Measurements from ENCODE around the gene NONO. TPM values are rescaled to one million over a fixed set of nuclear protein-coding genes. Genes with fewer than 3 reads are reported as not detected.
A peak's percentile ranks its signal among the peaks of the same experiment; 100 is the strongest.

Gene NONO
- total and polyA plus RNA-seq, 2 of the 4 experiments (the other 2 are of a cell fraction), result 199 to 609 TPM

GRCh38 chrX:71256856-71257255 is 26.6 kb upstream of the NONO start:
- no CpG with 5 or more reads among the region's 4 CpGs for WGBS, 2 experiments (ENCODE audit: extremely low coverage in 2 of 2, insufficient read length in 1 of 2)
- Histone ChIP-seq H2BK20ac (ENCODE audit: low read depth, low read length) (no peak overlapping the region), H3K4ac (ENCODE audit: low read depth, low read length) (no peak overlapping the region), H3K9me3 (ENCODE audit: control insufficient read depth, insufficient read depth, low read length) (no peaks in the 10 kb centered on the region), H2BK5ac (ENCODE audit: low read depth, low read length, poor library complexity, severe bottlenecking) (peak overlapping the region; percentile 23), H2AK9ac (replicated peaks; ENCODE audit: low read depth, low read length, poor library complexity) (no peak overlapping the region), H3K18ac (ENCODE audit: low read depth, low read length) (no peak overlapping the region), H3K27me3 (ENCODE audit: control insufficient read depth, insufficient read depth, low read length) (no peaks in the 10 kb centered on the region), H2BK120ac (ENCODE audit: low read depth, low read length) (0 out of 2 replicates have a peak overlapping the region, but pooled peaks have one; percentile 40), H3K79me1 (ENCODE audit: low read depth in 1 of 2, low read length in 2 of 2) (peaks cover 3 to 21% of the 10 kb centered on the region in 2 experiments), H3K23ac (ENCODE audit: low read depth, low read length) (no peak overlapping the region), H3K4me3 (ENCODE audit: insufficient read depth, low read depth, low read length) (no peak overlapping the region), H2AFZ (replicated peaks; ENCODE audit: low read length, poor library complexity) (no peak overlapping the region), H3K27ac (ENCODE audit: insufficient read depth, low read length) (peak overlapping the region; percentile 49; the same call in 1 of the 2 replicates), H3K36me3 (ENCODE audit: control insufficient read depth, insufficient read depth, low read length) (no peaks in the 10 kb centered on the region), H4K20me1 (ENCODE audit: insufficient read depth, low read length) (no peaks in the 10 kb centered on the region), H3K14ac (replicated peaks; ENCODE audit: low read depth, low read length) (no peak overlapping the region), H2BK15ac (ENCODE audit: low read depth, low read length) (no peak overlapping the region), H3K4me2 (ENCODE audit: low read depth, low read length) (peak overlapping the region; percentile 83), H3K9ac (ENCODE audit: low read depth, low read length) (no peak overlapping the region), H3K4me1 (ENCODE audit: control insufficient read depth, insufficient read depth, low read length) (peaks cover 8% of the 10 kb centered on the region), H3K9me1 (ENCODE audit: insufficient read depth, low read length) (0 out of 2 replicates have a peak, but pooled peaks cover 2% of the 10 kb centered on the region), H4K5ac (ENCODE audit: low read depth, low read length) (no peak overlapping the region), H4K91ac (ENCODE audit: insufficient read depth, low read depth, low read length) (no peak overlapping the region), H3K56ac (ENCODE audit: extremely low read depth, insufficient read depth, low read length) (no peak overlapping the region), H2AK5ac (ENCODE audit: low read depth, low read length) (no peak overlapping the region), H4K8ac (ENCODE audit: low read depth in 2 of 2, low read length in 2 of 2) (no peak overlapping the region)
- TF ChIP-seq CHD1 (IDR thresholded peaks at IDR 0.05; ENCODE audit: low read depth, low read length) (no peak), NFE2L2 (IDR thresholded peaks at IDR 0.05; ENCODE audit: low read depth, low read length) (no peak), FOS (IDR thresholded peaks at IDR 0.05; ENCODE audit: low read depth, low read length) (no peak), CEBPB (IDR thresholded peaks at IDR 0.05; ENCODE audit: low read depth, low read length) (no peak), MAZ (IDR thresholded peaks at IDR 0.05; ENCODE audit: borderline replicate concordance, low read depth, low read length) (no peak), BHLHE40 (IDR thresholded peaks at IDR 0.05; ENCODE audit: low read depth, low read length) (no peak), RFX5 (IDR thresholded peaks at IDR 0.05; ENCODE audit: low read depth, low read length) (no peak), CTCF (conservative IDR thresholded peaks at IDR 0.05; ENCODE audit: low read depth, low read length) (no peak), SMC3 (IDR thresholded peaks at IDR 0.05; ENCODE audit: low read depth, low read length) (no peak), ELK1 (IDR thresholded peaks at IDR 0.05; ENCODE audit: borderline replicate concordance, low read depth, low read length) (no peak), RAD21 (IDR thresholded peaks at IDR 0.05; ENCODE audit: low read length) (no peak), USF2 (IDR thresholded peaks at IDR 0.05; ENCODE audit: low read depth, low read length) (no peak), POLR2A (IDR thresholded peaks at IDR 0.05; ENCODE audit: low read depth, low read length) (no peak), MXI1 (IDR thresholded peaks at IDR 0.05; ENCODE audit: borderline replicate concordance, low read depth, low read length) (no peak), MAFK (IDR thresholded peaks at IDR 0.05; ENCODE audit: low read depth, low read length) (no peak), RCOR1 (IDR thresholded peaks at IDR 0.05; ENCODE audit: insufficient replicate concordance, low read length) (no peak)
- peak; percentile 47 for DNase-seq
- intact Hi-C loops (cut with micrococcal nuclease) (no loop called here), in situ Hi-C loops (cut with MboI; ENCODE audit: low sequenced_read_pairs) (no loop called here), dilution Hi-C loops (cut with HindIII; ENCODE audit: low sequenced_read_pairs, unreplicated experiment) (no loop called here)
- CTCF ChIA-PET, result no interaction called here
- POLR2A ChIA-PET (ENCODE audit: unreplicated experiment), result no interaction called here
- ATAC-seq (ENCODE audit: low read depth), result peak; percentile 10; the same call in 1 of the 2 replicates
- BruUV-seq (replicated peaks), result no TSS peak

Data from IMR-90 (cell line).